GM18873 (cell line): Measurements from ENCODE around the gene EIF4G1.
"Not testable (repeated sequence)": the region's sequence is repeated elsewhere in the genome, so short reads cannot be mapped to it uniquely, and the experiment has no call there.

Experiments used
- ATAC-seq: cut with Tn5 transposase; IDR thresholded peaks from one replicate; pipeline ENCODE4 v1.9.1; 2021; ENCODE audit warnings: mild to moderate bottlenecking, moderate library complexity, moderate number of reproducible peaks; ENCODE audit not compliant: unreplicated experiment, low FRiP score

Gene EIF4G1

GRCh38 chr3:184314363-184314699 is at the start of gene EIF4G1:
TSS of gene EIF4G1 (plus strand) at chr3:184314606. CDS start at chr3:184315797, 1,191 bp downstream.
- peak; percentile 81 for ATAC-seq

GRCh38 chr3:184267249-184267648 is 47.2 kb upstream of the EIF4G1 start:
- ATAC-seq, result not testable (repeated sequence)

- no peak for ATAC-seq
These were observed 42.1 kb upstream of the EIF4G1 start for GRCh38 chr3:184272269-184272668.

GRCh38 chr3:184275381-184275701 is 39.1 kb upstream of the EIF4G1 start:
- no peak for ATAC-seq

GRCh38 chr3:184275961-184276910 is 38.2 kb upstream of the EIF4G1 start, which contains the start of gene ECE2:
TSS of gene ECE2 (plus strand) at chr3:184276022. CDS start at chr3:184276154, 132 bp downstream.
- ATAC-seq, result no peak

- ATAC-seq, result no peak
These were observed 37.0 kb upstream of the EIF4G1 start for GRCh38 chr3:184277366-184277765.

- no peak for ATAC-seq
These were observed 31.5 kb upstream of the EIF4G1 start for GRCh38 chr3:184282941-184283340.

- ATAC-seq, result no peak
These were observed 30.7 kb upstream of the EIF4G1 start for GRCh38 chr3:184283681-184284080.

- no peak for ATAC-seq
These were observed 29.7 kb upstream of the EIF4G1 start for GRCh38 chr3:184284696-184285095.

- ATAC-seq, result no peak
These were observed 24.9 kb upstream of the EIF4G1 start for GRCh38 chr3:184289426-184289938.

GRCh38 chr3:184290331-184290730 is 24.1 kb upstream of the EIF4G1 start:
- ATAC-seq, result no peak

- ATAC-seq, result no peak
These were observed 23.2 kb upstream of the EIF4G1 start for GRCh38 chr3:184291044-184291737.

GRCh38 chr3:184291738-184292445 is 22.5 kb upstream of the EIF4G1 start:
- no peak for ATAC-seq

- ATAC-seq, result no peak
These were observed 18.6 kb upstream of the EIF4G1 start for GRCh38 chr3:184295771-184296170.

- ATAC-seq, result no peak
These were observed 17.8 kb upstream of the EIF4G1 start for GRCh38 chr3:184296616-184297015.

- ATAC-seq, result peak; percentile 81
These were observed 15.5 kb upstream of the EIF4G1 start, which contains the start of gene PSMD2 for GRCh38 chr3:184298759-184299487. TSS of gene PSMD2 (plus strand) at chr3:184299241. CDS start at chr3:184299267, 26 bp downstream.

- ATAC-seq, result peak; percentile 13
These were observed 14.7 kb upstream of the EIF4G1 start for GRCh38 chr3:184299488-184300377.

GRCh38 chr3:184300378-184300720 is 14.1 kb upstream of the EIF4G1 start:
- ATAC-seq, result no peak

GRCh38 chr3:184305577-184305976 is 8.8 kb upstream of the EIF4G1 start:
- ATAC-seq, result no peak
